ENCODE results near the gene DNAH2.

GRCh38 chr17:7780736-7781135 lies 63.2 kb downstream of the DNAH2 start:
- TF ChIP-seq EZH2 (IDR thresholded peaks at IDR 0.05; ENCODE audit: borderline replicate concordance, low read length) (no peak), CTCF (conservative IDR thresholded peaks at IDR 0.05 in 1 of 2, IDR thresholded peaks at IDR 0.05 in 1 of 2; ENCODE audit: extremely low read depth in 1 of 2, insufficient read depth in 1 of 2, low read depth in 1 of 2, low read length in 2 of 2) (no peak)

Measured in mammary epithelial cell (primary cell).